ENCODE measurements around the gene OPN1SW.

DNA sequence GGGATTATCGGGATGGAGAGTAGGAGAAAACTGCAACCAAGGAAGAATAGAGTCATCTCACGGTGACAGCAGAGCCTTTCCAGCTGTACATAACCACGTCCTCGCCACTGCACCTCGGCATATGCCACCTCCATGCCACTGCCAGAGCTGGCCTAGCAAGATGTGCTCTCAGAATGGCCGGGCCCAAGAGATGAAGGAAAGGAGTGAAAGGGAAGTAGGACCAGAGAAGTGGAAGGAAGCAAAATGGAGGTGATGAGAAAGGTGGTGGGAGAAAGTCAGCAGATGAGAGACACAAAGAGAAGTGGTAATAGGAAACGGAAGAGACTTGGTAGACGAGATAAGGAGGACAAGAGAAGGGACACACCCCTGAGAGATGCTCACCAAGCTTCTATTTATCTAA, 44.4 kb downstream of the OPN1SW start:
- TF ChIP-seq POLR2A (IDR thresholded peaks at IDR 0.05; ENCODE audit: low read length) (no peak), GATA1 (IDR thresholded peaks at IDR 0.05; ENCODE audit: low read depth, low read length) (no peak)
